GM21786 (cell line): ENCODE results near the gene TPRN.
"Not testable (repeated sequence)": the region's sequence is repeated elsewhere in the genome, so short reads cannot be mapped to it uniquely, and the experiment has no call there.

Experiments
- ATAC-seq: cut with Tn5 transposase; IDR thresholded peaks from one replicate; pipeline ENCODE4 v1.9.1; 2021; ENCODE audit not compliant: unreplicated experiment

The TPRN gene, protein sequence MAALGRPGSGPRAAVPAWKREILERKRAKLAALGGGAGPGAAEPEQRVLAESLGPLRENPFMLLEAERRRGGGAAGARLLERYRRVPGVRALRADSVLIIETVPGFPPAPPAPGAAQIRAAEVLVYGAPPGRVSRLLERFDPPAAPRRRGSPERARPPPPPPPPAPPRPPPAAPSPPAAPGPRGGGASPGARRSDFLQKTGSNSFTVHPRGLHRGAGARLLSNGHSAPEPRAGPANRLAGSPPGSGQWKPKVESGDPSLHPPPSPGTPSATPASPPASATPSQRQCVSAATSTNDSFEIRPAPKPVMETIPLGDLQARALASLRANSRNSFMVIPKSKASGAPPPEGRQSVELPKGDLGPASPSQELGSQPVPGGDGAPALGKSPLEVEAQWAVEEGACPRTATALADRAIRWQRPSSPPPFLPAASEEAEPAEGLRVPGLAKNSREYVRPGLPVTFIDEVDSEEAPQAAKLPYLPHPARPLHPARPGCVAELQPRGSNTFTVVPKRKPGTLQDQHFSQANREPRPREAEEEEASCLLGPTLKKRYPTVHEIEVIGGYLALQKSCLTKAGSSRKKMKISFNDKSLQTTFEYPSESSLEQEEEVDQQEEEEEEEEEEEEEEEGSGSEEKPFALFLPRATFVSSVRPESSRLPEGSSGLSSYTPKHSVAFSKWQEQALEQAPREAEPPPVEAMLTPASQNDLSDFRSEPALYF

GRCh38 chr9:137200311-137201204 lies at the start of gene TPRN:
TPRN (minus strand) TSS chr9:137200741; CDS start chr9:137200711, 30 bp downstream.
- ATAC-seq = peak; percentile 91

GRCh38 chr9:137247916-137248175 lies 47.3 kb upstream of the TPRN start:
- no peak for ATAC-seq

DNA sequence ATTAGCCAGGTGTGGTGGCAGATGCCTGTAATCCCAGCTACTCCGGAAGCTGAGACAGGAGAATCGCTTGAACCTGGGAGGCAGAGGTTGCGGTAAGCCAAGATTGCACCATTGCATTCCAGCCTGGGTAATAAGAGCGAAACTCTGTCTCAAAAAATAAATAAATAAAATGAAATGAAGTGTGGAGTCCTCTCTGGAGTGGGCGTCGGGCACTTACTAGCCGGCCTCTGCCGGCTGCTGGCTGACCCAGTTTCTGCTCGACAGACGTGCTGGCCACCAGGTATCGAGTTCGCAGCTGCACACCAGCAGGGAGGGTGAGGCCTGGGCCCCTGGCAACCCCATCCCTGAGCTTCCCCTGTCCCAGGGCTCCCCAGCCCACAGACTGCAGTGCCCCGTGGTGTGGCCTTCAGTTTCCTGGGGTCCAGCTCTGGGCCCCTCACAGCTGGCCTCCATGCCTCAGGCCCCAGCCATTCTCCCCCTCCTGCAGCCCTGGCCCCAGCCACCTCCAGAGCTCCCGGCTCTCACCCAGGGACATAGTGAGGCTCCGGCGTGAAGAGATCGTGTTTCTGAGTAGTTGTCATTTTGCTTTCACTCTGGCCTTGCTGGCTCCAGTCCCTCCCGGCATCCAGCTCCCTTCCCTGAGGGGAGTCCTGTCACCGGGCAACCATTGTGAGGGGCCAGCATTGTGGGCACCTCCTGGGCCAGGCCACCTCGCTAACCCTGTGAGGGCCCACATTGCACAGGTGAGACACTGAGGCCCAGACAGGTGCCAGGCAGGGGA lies 46.8 kb upstream of the TPRN start:
- ATAC-seq = no peak

GRCh38 chr9:137245450-137246421 lies 45.2 kb upstream of the TPRN start:
- ATAC-seq = no peak

DNA sequence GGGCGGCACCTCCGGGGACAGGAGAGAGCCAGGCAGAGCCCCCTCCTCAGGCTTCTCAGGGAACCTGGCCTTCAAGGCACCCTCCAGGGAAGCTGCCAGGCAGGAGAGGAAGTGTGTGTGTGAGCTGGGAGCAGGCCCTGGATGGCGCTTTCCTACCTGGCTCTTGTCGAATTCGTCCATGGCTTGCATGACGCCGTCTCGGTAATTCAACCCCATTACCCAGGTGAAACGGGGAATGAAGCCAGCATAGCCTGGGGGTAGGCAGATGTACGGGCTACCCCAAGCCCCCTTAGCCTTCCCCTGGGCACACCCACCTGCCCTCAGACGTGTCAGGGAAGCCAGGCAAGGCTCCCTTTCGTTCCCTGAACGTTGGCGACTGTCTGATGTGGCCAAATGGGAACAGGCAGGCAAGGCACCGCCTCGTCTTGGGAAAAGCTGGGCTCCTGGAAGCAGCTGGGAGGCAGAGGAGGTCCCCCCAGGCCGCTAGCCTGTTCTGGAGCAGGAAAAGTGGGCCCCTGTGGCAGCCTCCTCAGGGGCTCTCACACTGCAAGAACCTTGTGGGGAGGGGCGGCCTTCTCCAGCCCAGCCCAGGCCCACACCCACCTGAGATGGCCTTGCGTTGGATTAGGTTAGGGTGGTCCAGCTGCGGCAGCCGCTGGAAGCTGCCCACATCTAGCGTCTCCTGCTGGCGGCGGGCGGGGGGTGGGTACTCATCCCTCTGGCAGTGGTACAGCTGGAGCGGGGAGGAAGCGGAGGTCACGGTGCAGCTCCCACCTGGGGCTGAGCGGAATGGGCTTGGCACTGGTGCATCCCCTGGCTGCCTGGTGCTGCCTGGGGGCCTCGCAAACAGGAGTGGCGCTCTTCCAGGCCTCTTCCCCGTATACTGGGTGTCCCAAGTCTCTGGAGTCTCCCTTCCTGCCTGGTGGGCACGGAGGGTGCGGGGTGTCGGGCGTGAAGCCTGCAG lies 44.2 kb upstream of the TPRN start:
- no peak for ATAC-seq

DNA sequence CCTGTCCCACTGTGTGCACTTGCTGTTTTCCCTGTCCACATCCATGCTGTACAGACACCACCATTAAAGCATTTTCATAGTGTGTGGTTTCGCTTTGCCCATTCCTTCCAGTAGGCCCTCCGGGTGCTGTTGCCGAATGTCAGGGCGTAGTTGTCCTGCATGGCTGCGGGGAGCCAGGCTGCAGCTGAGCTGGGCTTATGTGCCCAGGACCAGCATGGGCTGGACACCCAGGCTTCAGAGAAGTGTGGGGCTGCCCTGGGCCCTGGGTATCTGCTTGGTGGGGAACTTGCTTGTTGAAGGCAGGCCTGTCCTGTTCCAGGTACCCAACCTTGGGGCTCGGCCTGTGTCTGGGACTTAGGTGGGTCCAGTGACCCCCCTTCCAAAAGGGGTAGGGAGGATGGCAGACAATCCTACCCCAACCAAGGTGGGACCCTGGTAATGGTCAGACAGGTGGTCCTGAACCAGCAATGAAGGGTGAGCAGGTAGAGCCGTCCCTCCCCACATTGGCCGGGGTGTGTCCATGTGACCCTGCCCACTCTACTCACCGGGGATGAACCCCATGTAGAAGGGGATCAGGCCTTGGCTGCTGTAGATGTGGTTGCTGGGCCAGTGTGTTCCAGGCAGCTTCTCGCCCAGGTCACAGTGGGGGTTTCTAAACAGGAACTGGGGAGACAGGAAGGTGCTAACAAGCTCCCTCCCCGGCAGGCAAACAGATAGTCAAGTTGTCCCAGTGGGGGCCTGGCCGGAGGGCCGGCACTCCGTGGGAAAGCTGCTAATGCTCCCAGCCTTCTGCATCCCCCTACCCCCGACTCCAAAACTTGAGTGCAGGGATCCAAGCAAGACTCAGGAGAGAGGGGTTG lies 43.3 kb upstream of the TPRN start:
- ATAC-seq = no peak

GRCh38 chr9:137243266-137243625 lies 42.7 kb upstream of the TPRN start:
- ATAC-seq = not testable (repeated sequence)

DNA sequence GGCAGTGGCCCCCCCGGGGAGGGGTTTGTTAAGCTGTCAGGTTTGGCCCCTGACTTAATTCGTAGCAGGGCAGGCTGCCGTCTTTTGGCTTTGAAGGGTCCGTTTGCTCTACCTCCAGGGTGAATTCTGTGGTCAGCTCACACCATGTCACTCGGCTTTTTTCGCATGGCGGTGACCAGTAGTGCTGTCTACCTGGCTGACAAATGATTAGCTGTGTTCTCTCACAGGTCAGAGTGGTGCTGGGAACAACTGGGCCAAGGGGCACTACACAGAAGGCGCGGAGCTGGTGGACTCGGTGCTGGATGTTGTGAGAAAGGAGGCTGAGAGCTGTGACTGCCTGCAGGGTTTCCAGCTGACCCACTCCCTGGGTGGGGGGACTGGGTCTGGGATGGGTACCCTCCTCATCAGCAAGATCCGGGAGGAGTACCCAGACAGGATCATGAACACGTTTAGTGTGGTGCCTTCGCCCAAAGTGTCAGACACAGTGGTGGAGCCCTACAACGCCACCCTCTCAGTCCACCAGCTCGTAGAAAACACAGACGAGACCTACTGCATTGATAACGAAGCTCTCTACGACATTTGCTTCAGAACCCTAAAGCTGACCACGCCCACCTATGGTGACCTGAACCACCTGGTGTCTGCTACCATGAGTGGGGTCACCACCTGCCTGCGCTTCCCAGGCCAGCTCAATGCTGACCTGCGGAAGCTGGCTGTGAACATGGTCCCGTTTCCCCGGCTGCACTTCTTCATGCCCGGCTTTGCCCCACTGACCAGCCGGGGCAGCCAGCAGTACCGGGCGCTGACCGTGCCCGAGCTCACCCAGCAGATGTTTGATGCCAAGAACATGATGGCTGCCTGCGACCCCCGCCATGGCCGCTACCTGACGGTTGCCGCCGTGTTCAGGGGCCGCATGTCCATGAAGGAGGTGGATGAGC lies 42.0 kb upstream of the TPRN start:
- no peak for ATAC-seq

- peak; percentile 2 for ATAC-seq
Observed at GRCh38 chr9:137241490-137242268, 41.1 kb upstream of the TPRN start.

DNA sequence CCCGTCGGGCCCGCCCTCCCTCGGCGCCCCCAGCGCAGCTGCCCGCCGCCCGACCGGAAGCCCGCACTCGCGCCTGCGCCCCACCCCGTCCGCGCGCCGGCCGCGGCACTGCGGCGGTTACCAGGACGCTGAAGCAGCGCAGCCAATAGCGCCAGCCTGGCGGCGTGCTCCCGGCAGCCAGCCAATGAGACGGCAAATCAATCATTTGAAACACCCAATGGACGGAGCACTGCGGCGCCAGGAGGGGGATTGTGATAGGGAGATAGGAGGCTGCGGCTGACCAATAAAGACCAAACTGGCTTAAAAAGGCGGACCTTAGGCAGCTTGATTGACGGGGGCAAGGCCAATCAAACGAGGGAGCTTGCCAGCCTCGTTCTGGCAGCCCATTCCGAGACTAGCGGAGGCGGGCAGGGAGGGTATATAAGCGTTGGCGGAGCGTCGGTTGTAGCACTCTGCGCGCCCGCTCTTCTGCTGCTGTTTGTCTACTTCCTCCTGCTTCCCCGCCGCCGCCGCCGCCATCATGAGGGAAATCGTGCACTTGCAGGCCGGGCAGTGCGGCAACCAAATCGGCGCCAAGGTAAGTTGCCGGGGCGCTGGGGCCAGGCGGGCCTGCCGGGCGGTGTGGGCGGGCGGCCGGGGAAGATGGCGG lies 40.4 kb upstream of the TPRN start, which contains the start of gene TUBB4B:
TSS of gene TUBB4B (plus strand) at position 447 of the 649 bp plus-strand sequence. CDS start at position 521, 74 bp downstream.
- ATAC-seq = peak; percentile 81

- peak; percentile 13 for ATAC-seq
Observed at GRCh38 chr9:137240318-137240840, 39.8 kb upstream of the TPRN start.

- ATAC-seq = not testable (repeated sequence)
Observed at GRCh38 chr9:137239541-137240200, 39.1 kb upstream of the TPRN start.

- no peak for ATAC-seq
Observed at GRCh38 chr9:137237759-137238726, 37.5 kb upstream of the TPRN start.
